Activated CD4-positive, alpha-beta T cell treated with anti-CD3 and anti-CD28 coated beads, Interleukin-2, amount 10 ng/mL, durations not matched to agents 24 days and 14 days (primary cell): Measurements from ENCODE around the gene WSB2. TPM values are rescaled to one million over a fixed set of nuclear protein-coding genes. Genes with fewer than 3 reads are reported as not detected.
"Not testable (repeated sequence)": the region's sequence is repeated elsewhere in the genome, so short reads cannot be mapped to it uniquely, and the experiment has no call there.

Experiments
- DNase-seq: peaks from one replicate; pipeline ENCODE4 v3.0.0; 2022
- H3K27ac Mint-ChIP-seq: one replicate; pipeline ENCODE4 v1.8.0; 2022; ENCODE audit warnings: mild to moderate bottlenecking, mixed read lengths
- H3K27me3 Mint-ChIP-seq: one replicate; pipeline ENCODE4 v1.8.0; 2022; ENCODE audit warnings: mixed read lengths
- H3K36me3 Mint-ChIP-seq: one replicate; pipeline ENCODE4 v1.8.0; 2022; ENCODE audit warnings: low read depth, mild to moderate bottlenecking, mixed read lengths
- H3K4me1 Mint-ChIP-seq: one replicate; pipeline ENCODE4 v1.8.0; 2021; ENCODE audit warnings: mixed read lengths
- H3K4me3 Mint-ChIP-seq: one replicate; pipeline ENCODE4 v1.8.0; 2022; ENCODE audit warnings: mild to moderate bottlenecking, moderate library complexity, mixed read lengths
- H3K9me3 Mint-ChIP-seq: one replicate; pipeline ENCODE4 v1.8.0; 2021; ENCODE audit warnings: mixed read lengths
- intact Hi-C: fragments of 100-400 bp; cut with micrococcal nuclease; formaldehyde crosslinking; loops from one replicate; pipeline ENCODE4 v1.15.1; 2023
- total RNA-seq: library from RNA; stranded (reverse); gene quantifications from 2 replicates; pipeline ENCODE4 v1.2.3, GENCODE V29; 2022

Gene WSB2
- total RNA-seq, 1 donor from 2014 or later = 129 TPM

GRCh38 chr12:118016424-118017264 lies 44.3 kb downstream of the WSB2 start, which contains the start of gene RFC5:
TSS of gene RFC5 (plus strand) at chr12:118016703. CDS start at chr12:118016828, 125 bp downstream.
- H3K27ac Mint-ChIP-seq = peak within 1 kb of the TSS; percentile 94

GRCh38 chr12:118015944-118016343 lies 45.0 kb downstream of the WSB2 start:
- DNase-seq = no peak
- Mint-ChIP-seq H3K36me3 (peaks cover 28% of the 10 kb centered on the region), H3K27ac (no peak overlapping the region), H3K9me3 (peaks cover 7% of the 10 kb centered on the region), H3K4me1 (peaks cover 17% of the 10 kb centered on the region), H3K4me3 (peak overlapping the region; percentile 98), H3K27me3 (peaks cover 7% of the 10 kb centered on the region)
- intact Hi-C loops = loop anchor here (1.0 to 5.0 kb wide), 5 partner anchors 19 to 361 kb away; partner anchors contain the start of genes KSR2, SUDS3 and WSB2

More at GRCh38 chr12:118016424-118017264, 44.3 kb downstream of the WSB2 start, which contains the start of gene RFC5:
- intact Hi-C loops = loop anchor here (1.0 to 5.0 kb wide), 6 partner anchors 19 to 360 kb away; partner anchors contain the start of genes KSR2, PEBP1, SUDS3 and WSB2
- peaks cover 34% of the 10 kb centered on the region for H3K36me3 Mint-ChIP-seq
- DNase-seq = peak; percentile 99
- H3K4me3 Mint-ChIP-seq = peak within 1 kb of the TSS; percentile 98
- H3K4me1 Mint-ChIP-seq = peaks cover 17% of the 10 kb centered on the region
- H3K27me3 Mint-ChIP-seq = peaks cover 7% of the 10 kb centered on the region
- H3K9me3 Mint-ChIP-seq = peaks cover 7% of the 10 kb centered on the region

- intact Hi-C loops = loop anchor here (5.0 kb wide), 1 partner anchor 48 kb away; the partner anchor contains the start of gene KSR2
- no peak for DNase-seq
- no peak overlapping the region for H3K27ac Mint-ChIP-seq
- H3K4me1 Mint-ChIP-seq = peaks cover 17% of the 10 kb centered on the region
- H3K9me3 Mint-ChIP-seq = peaks cover 7% of the 10 kb centered on the region
- H3K36me3 Mint-ChIP-seq = peaks cover 23% of the 10 kb centered on the region
- peak overlapping the region; percentile 98 for H3K4me3 Mint-ChIP-seq
- peaks cover 7% of the 10 kb centered on the region for H3K27me3 Mint-ChIP-seq
Measured at GRCh38 chr12:118015306-118015705, 45.7 kb downstream of the WSB2 start.

GRCh38 chr12:118013283-118013682 lies 47.7 kb downstream of the WSB2 start:
- Mint-ChIP-seq H3K4me1 (peaks cover 14% of the 10 kb centered on the region), H3K9me3 (peaks cover 7% of the 10 kb centered on the region), H3K4me3 (no peak overlapping the region), H3K27me3 (peaks cover 7% of the 10 kb centered on the region), H3K36me3 (peaks cover 11% of the 10 kb centered on the region), H3K27ac (no peak overlapping the region)
- intact Hi-C loops = no loop called here
- no peak for DNase-seq

- intact Hi-C loops = no loop called here
- Mint-ChIP-seq H3K27ac (no peak overlapping the region), H3K36me3 (peaks cover 2% of the 10 kb centered on the region), H3K27me3 (peaks cover 8% of the 10 kb centered on the region), H3K4me3 (no peak overlapping the region), H3K9me3 (peaks cover 7% of the 10 kb centered on the region), H3K4me1 (peaks cover 5% of the 10 kb centered on the region)
- DNase-seq = no peak
Measured at GRCh38 chr12:118011961-118012360, 49.0 kb downstream of the WSB2 start.

GRCh38 chr12:118011377-118011776 lies 49.6 kb downstream of the WSB2 start:
- no peak for DNase-seq
- peaks cover 3% of the 10 kb centered on the region for H3K4me1 Mint-ChIP-seq
- H3K4me3 Mint-ChIP-seq = no peak overlapping the region
- peaks cover 9% of the 10 kb centered on the region for H3K27me3 Mint-ChIP-seq
- intact Hi-C loops = no loop called here
- H3K27ac Mint-ChIP-seq = no peak overlapping the region
- H3K9me3 Mint-ChIP-seq = peaks cover 7% of the 10 kb centered on the region
- peaks cover under 1% of the 10 kb centered on the region for H3K36me3 Mint-ChIP-seq

- DNase-seq = no peak
- Mint-ChIP-seq H3K36me3 (no peaks in the 10 kb centered on the region), H3K4me3 (no peak overlapping the region), H3K27ac (no peak overlapping the region), H3K27me3 (peaks cover 9% of the 10 kb centered on the region), H3K4me1 (peaks cover under 1% of the 10 kb centered on the region), H3K9me3 (peaks cover 7% of the 10 kb centered on the region)
- intact Hi-C loops = no loop called here
Measured at GRCh38 chr12:118010903-118011302, 50.1 kb downstream of the WSB2 start.

GRCh38 chr12:117999806-118000205 lies 61.2 kb downstream of the WSB2 start:
- H3K36me3 Mint-ChIP-seq, DNase-seq, H3K27ac Mint-ChIP-seq, H3K9me3 Mint-ChIP-seq, H3K27me3 Mint-ChIP-seq, H3K4me3 Mint-ChIP-seq, H3K4me1 Mint-ChIP-seq, intact Hi-C loops: not testable (repeated sequence)

GRCh38 chr12:117998719-117999118 lies 62.3 kb downstream of the WSB2 start:
- no peak overlapping the region for H3K4me3 Mint-ChIP-seq
- no peak for DNase-seq
- intact Hi-C loops = no loop called here
- H3K27me3 Mint-ChIP-seq = no peaks in the 10 kb centered on the region
- no peaks in the 10 kb centered on the region for H3K36me3 Mint-ChIP-seq
- peaks cover 8% of the 10 kb centered on the region for H3K4me1 Mint-ChIP-seq
- H3K27ac Mint-ChIP-seq = no peak overlapping the region
- peaks cover 10% of the 10 kb centered on the region for H3K9me3 Mint-ChIP-seq

GRCh38 chr12:117994551-117995438 lies 66.2 kb downstream of the WSB2 start:
- H3K4me3 Mint-ChIP-seq = no peak overlapping the region
- H3K36me3 Mint-ChIP-seq = no peaks in the 10 kb centered on the region
- peaks cover 4% of the 10 kb centered on the region for H3K4me1 Mint-ChIP-seq
- H3K27me3 Mint-ChIP-seq = no peaks in the 10 kb centered on the region
- intact Hi-C loops = no loop called here
- peaks cover 6% of the 10 kb centered on the region for H3K9me3 Mint-ChIP-seq
- no peak overlapping the region for H3K27ac Mint-ChIP-seq
- DNase-seq = no peak

GRCh38 chr12:117986705-117987469 lies 74.1 kb downstream of the WSB2 start:
- no peak overlapping the region for H3K4me3 Mint-ChIP-seq
- H3K27ac Mint-ChIP-seq = no peak overlapping the region
- no peaks in the 10 kb centered on the region for H3K27me3 Mint-ChIP-seq
- DNase-seq = no peak
- no peaks in the 10 kb centered on the region for H3K4me1 Mint-ChIP-seq
- no peaks in the 10 kb centered on the region for H3K9me3 Mint-ChIP-seq
- no peaks in the 10 kb centered on the region for H3K36me3 Mint-ChIP-seq
- intact Hi-C loops = no loop called here

- peaks cover 2% of the 10 kb centered on the region for H3K27me3 Mint-ChIP-seq
- H3K27ac Mint-ChIP-seq = no peak overlapping the region
- H3K36me3 Mint-ChIP-seq = no peaks in the 10 kb centered on the region
- H3K4me3 Mint-ChIP-seq = no peak overlapping the region
- DNase-seq = no peak
- no peaks in the 10 kb centered on the region for H3K9me3 Mint-ChIP-seq
- intact Hi-C loops = no loop called here
- no peaks in the 10 kb centered on the region for H3K4me1 Mint-ChIP-seq
Measured at GRCh38 chr12:117985182-117985581, 75.8 kb downstream of the WSB2 start.
